Raji (cell line): ENCODE measurements around the gene FCER1G.

ENCODE experiments used
- POLR2A ChIP-seq: IDR thresholded peaks from 2 replicates; pipeline ENCODE4 v1.6.1; 2011; ENCODE audit warnings: low read depth, low read length, control low read depth; ENCODE audit not compliant: insufficient read depth

Gene FCER1G

DNA sequence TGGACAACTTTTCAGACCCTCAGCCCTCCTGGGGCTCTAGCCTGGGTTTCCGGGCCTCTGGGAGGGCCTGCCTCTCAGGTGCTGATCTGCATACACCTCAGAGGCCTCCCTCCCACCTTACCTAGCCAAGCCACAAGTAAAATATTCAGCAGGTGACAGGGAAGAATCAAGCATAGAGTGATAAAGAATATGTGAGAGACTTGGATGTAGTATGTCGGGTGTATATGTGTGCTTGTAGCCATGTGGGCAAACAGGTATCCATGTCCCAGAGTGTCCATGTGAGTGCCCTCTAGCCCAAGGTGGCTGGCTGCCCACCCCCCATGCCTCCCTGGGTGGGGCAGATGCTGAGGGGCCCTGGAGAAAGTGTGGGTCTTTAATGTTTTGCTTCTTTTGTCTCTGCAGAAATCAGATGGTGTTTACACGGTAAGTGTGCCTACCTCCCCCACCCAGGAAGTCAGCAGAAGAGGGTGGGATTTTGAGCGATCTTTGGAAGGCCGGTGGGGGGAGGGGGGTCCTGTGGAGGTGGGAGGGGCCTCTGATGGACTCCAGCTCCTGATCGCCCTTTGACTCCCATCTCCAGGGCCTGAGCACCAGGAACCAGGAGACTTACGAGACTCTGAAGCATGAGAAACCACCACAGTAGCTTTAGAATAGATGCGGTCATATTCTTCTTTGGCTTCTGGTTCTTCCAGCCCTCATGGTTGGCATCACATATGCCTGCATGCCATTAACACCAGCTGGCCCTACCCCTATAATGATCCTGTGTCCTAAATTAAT is 3.4 kb downstream of the FCER1G start:
- TF ChIP-seq POLR2A = no peak

DNA sequence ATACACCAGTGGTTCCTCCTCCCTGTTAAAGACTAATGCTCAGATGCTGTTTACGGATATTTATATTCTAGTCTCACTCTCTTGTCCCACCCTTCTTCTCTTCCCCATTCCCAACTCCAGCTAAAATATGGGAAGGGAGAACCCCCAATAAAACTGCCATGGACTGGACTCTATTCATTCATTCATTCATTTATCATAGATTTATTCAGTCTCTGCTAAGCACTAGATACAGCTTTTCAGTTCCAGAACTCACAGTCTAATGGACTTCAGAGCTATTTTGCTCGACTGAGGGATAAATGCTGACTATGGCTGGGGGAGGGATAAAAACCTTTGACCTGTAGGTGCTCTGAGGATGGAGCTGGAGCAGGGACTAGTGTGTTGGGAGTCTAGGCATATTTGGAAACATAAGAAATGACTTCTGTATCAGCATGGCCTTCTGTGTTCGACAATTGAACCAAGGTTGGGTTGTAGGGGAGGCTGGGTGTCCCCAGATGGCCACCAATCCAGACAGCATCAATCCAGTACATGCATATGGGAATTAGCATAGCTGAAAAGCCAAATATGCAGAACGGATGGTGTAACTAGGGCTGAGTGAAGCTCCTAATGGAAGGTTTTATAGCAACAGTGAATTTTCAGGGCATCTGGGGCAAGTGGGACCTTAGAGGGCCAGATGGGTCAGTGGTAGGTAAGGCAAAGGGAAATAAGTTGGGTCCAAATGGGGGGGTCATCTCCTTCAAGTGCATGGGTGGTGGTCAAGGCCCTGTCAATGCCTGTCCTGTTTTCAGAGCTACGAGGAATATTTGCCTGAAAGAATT is 4.2 kb downstream of the FCER1G start:
- TF ChIP-seq POLR2A = no peak

- TF ChIP-seq POLR2A = no peak
These were observed 4.9 kb downstream of the FCER1G start for GRCh38 chr1:161220002-161220401.

- no peak for TF ChIP-seq POLR2A
These were observed 7.3 kb downstream of the FCER1G start for GRCh38 chr1:161222175-161223019.

DNA sequence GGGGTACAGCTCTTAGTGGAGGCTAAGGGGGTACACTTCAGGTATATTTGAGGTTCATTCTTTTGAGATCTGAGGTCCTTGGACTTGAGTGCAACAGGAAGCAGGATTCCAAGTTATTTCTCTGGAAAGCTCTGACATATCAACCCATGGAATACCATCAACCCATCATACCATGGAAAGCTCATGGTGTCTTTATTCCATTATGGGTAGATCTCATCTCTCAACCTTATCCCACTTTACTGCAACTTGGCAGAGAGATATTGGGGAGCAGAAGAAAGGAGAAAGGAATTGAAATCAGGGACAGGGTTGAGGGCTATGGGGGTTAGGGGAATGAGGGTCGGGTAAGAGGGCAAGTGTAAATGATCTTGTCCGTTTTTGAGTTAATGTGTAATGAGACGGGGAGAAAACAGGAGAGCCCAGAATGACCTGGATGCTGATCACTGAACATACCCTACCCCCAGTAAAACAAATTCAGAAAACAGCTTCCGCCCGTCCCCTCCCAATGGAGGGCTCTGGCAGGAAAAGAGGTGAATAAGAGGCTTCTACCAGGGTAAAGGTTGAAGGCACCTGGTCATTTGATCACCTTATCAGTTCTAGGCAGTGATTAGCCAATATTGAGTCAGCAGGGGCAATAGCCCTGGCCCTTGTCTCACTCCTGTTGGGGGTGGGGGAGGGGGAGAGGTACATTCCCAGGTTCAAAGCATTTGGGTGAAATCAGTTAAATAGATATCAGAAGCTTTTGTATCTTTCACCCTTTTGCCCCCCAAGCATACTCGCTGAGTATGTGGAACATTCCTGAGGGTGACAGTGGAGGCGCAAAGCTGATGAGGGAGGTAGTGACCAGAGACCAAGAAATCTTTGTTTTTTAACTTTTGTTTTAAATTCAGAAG is 9.0 kb downstream of the FCER1G start:
- no peak for TF ChIP-seq POLR2A

DNA sequence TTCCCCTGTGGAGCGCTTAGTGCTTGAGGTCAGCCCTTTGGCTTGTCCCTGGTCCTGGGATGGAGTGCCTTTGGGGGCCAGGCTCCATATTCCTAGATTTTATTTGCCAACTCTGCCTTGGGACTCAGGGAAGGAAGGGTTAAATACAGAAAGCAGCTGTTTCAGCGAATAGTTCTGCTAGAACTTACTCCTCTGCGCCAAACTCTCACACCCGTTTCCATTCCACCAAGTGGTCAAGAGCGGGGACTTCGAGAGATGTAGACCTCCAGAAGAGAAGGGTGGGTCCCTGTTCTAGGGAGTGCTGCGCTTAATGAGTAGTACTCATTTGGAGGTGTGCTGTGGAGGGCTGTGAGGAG is 10.1 kb downstream of the FCER1G start:
- no peak for TF ChIP-seq POLR2A

GRCh38 chr1:161225534-161226319 is 10.6 kb downstream of the FCER1G start, which contains the start of gene TOMM40L:
TSS of gene TOMM40L (plus strand) at chr1:161226060. CDS start at chr1:161226490, 430 bp downstream.
- peak; percentile 72 for TF ChIP-seq POLR2A

DNA sequence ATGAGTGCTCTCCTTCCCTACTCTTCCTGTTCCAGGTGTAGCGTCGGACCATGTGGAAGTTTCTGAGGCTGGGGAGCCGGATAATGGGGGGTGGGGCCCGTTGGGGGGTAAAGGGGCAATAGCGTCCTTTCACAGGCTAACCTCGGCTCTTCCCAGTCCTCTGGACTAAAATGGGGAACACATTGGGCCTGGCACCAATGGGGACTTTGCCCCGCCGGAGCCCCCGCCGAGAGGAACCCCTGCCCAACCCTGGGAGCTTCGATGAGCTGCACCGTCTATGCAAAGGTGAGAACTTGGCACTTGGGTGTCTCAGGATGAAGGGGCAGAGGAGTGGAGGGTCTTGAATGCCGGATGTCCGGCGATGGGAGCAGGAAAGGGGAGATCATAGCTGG is 11.2 kb downstream of the FCER1G start:
- TF ChIP-seq POLR2A = no peak

DNA sequence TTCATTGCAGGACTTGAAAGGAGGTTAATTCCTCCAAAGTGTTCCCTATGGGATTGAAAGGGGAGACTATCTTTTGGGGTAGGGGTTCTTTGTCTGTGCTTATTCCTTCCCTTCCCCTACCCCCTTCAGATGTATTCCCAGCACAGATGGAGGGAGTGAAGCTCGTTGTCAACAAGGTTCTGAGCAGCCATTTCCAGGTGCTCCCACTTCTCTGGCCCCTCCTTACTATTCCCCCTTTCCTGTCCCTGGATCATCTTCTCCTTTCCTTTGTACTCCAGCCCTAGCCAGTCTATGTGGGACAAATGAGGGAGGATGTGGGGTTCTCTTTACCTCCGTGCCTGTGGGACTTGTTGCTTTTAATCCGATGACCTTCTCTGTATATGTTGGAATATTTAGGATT is 11.7 kb downstream of the FCER1G start:
- no peak for TF ChIP-seq POLR2A

DNA sequence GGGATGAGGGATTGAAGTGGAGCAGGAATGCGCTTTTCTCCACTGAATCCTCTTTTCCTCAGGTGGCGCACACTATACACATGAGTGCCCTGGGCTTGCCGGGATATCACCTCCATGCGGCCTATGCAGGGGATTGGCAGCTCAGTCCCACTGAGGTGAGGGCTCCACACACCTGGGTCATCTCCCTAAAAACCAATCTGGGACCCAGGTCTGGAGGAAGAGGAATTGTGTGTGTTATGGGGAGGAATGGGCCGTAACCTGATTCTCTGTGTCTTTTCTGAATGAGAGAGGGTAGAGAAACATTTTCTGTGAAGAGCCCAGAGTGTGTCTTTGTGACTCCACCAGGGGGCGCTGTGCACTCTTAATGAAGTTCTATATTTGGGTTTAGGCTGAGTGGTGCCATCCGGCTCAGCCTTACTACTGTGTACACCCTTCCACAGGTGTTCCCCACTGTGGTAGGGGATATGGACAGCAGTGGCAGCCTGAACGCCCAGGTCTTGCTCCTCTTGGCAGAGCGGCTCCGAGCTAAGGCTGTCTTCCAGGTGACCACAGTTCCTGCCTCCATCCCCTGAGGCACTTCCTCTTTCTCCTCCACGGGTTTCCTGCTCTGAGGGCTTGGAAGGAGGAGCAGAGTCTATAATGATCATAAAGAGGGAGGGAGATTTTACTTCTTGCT is 12.2 kb downstream of the FCER1G start:
- no peak for TF ChIP-seq POLR2A

- no peak for TF ChIP-seq POLR2A
These were observed 12.9 kb downstream of the FCER1G start for GRCh38 chr1:161228032-161228431.

DNA sequence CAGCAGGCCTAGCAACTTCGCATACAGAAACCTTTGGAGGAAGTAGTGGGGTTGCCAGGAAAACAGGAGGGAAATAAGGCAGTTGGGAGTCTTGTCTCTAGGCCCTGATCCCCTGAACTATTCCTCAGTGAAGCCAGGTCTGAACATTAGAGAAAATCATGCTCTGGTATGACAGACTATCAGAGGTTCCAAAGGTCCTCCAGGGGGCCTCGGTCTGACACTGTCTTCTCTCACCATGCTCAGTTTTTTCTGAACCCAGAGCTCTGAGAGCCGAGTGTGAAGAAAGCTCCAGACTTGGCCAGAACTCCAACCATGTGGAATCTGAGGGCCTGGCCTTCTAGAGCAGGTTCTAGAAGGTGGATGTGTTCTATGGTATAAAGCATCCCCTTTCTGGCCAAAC is 14.8 kb downstream of the FCER1G start:
- no peak for TF ChIP-seq POLR2A

- TF ChIP-seq POLR2A = no peak
These were observed 15.7 kb downstream of the FCER1G start for GRCh38 chr1:161230762-161231161.
